K562 (cell line): ENCODE measurements around the gene SFXN3. TPM values are rescaled to one million over a fixed set of nuclear protein-coding genes. Genes with fewer than 3 reads are reported as not detected.

ENCODE experiments used
- ATAC-seq: fragments of 200-7000 bp; cut with Tn5 transposase; 3 replicates; pipeline ENCODE4 v1.9.1; 2020; ENCODE audit warnings: moderate library complexity
- BruUV-seq: library from RNA; stranded (reverse); fragments of 400-500 nt; replicated peaks from 2 replicates; lab custom pipeline; 2021; lab: Mats Ljungman, UMichigan
- CTCF ChIA-PET: fragments of 300-600 bp; formaldehyde crosslinking; extraction: SDS; loops from one replicate; lab custom pipeline; 2021; ENCODE audit warnings: low intra/inter-chr PET ratio; lab: Yijun Ruan, JAX
- POLR2A ChIA-PET: fragments of 300-600, 350-650 bp; sonication (Branson Sonifier 250); formaldehyde crosslinking; extraction: SDS; loops from one replicate; lab custom pipeline; 2021; ENCODE audit warnings: antibody characterized with exemption, inconsistent platforms; lab: Yijun Ruan, JAX
- DNase-seq, 4 experiments: peaks; one replicate each; pipeline versions ENCODE4 v3.0.0 to v3.0.0-alpha.2; 2011 to 2018; ENCODE audit warnings: low spot score in 3 of 4, mixed read lengths in 3 of 4; ENCODE audit errors: extremely low read depth in 1 of 4
- FAIRE-seq: peaks from 2 replicates; lab custom pipeline; 2011; peaks lifted over from hg19 to GRCh38; lab: Jason Lieb, UNC
- H2AFZ ChIP-seq: 2 replicates; pipeline ENCODE4 v1.6.0; 2011; ENCODE audit warnings: low read depth, low read length, control low read depth, inconsistent platforms
- H3K27ac ChIP-seq: fragments of 200-600 bp; 3 replicates; pipeline ENCODE4 v1.8.0; 2011; ENCODE audit warnings: low read depth, mild to moderate bottlenecking, control low read depth, inconsistent platforms, low read length, moderate library complexity, mixed read lengths; ENCODE audit errors: extremely low read depth
- H3K27me3 ChIP-seq, 2 experiments: fragments of 300-600 bp in 1 of 2; 2 replicates in 1 of 2; 3 replicates in 1 of 2; pipeline versions ENCODE4 v1.6.0 to v1.8.0; 2011; ENCODE audit warnings: inconsistent platforms in 2 of 2, low read length in 2 of 2, mild to moderate bottlenecking in 1 of 2, mixed read lengths in 1 of 2, moderate library complexity in 1 of 2; ENCODE audit not compliant: control insufficient read depth in 2 of 2, insufficient read depth in 2 of 2
- H3K36me3 ChIP-seq: fragments of 300-600 bp; 3 replicates; pipeline ENCODE4 v1.8.0; 2011; ENCODE audit warnings: mild to moderate bottlenecking, low read length, inconsistent platforms; ENCODE audit not compliant: control insufficient read depth, insufficient read depth
- H3K4me1 ChIP-seq, 2 experiments: fragments of 200-600 bp in 1 of 2; replicated peaks in 1 of 2; 2 replicates in 1 of 2; 3 replicates in 1 of 2; pipeline versions ENCODE4 v1.5.1 to v1.8.0; 2011; ENCODE audit warnings: inconsistent platforms in 2 of 2, low read length in 2 of 2, mild to moderate bottlenecking in 1 of 2, mixed read lengths in 1 of 2, moderate library complexity in 1 of 2; ENCODE audit not compliant: control insufficient read depth in 2 of 2, insufficient read depth in 2 of 2
- H3K4me2 ChIP-seq: 2 replicates; pipeline ENCODE4 v1.6.1; 2011; ENCODE audit warnings: low read length, control low read depth, inconsistent platforms, mixed read lengths; ENCODE audit not compliant: insufficient read depth
- H3K4me3 ChIP-seq: fragments of 200-600 bp; sonication (generic), shearing (Covaris generic); 2 replicates; pipeline ENCODE4 v1.5.1; 2016; ENCODE audit warnings: control low read depth, inconsistent platforms
- H3K79me2 ChIP-seq: fragments of 200-600 bp; 3 replicates; pipeline ENCODE4 v1.8.0; 2011; ENCODE audit warnings: low read length, inconsistent platforms; ENCODE audit not compliant: control insufficient read depth, insufficient read depth
- H3K9ac ChIP-seq, 2 experiments: 2 replicates each; pipeline versions ENCODE4 v1.6.0 to v1.6.1; 2011; ENCODE audit warnings: low read depth in 2 of 2, low read length in 2 of 2, control low read depth in 1 of 2, inconsistent platforms in 1 of 2, mild to moderate bottlenecking in 1 of 2, mixed read lengths in 1 of 2; ENCODE audit not compliant: insufficient read depth in 1 of 2
- H3K9me1 ChIP-seq: one replicate; pipeline ENCODE4 v1.6.0; 2011; ENCODE audit warnings: inconsistent platforms, mild to moderate bottlenecking, low read length, moderate library complexity; ENCODE audit not compliant: control insufficient read depth, insufficient read depth
- H3K9me3 ChIP-seq: replicated peaks from 2 replicates; pipeline ENCODE4 v1.5.1; 2011; ENCODE audit warnings: low read depth, low read length, inconsistent platforms; ENCODE audit not compliant: control insufficient read depth, insufficient read depth
- H4K20me1 ChIP-seq: replicated peaks from 2 replicates; pipeline ENCODE4 v1.6.1; 2011; ENCODE audit warnings: low read length, inconsistent platforms, mixed read lengths; ENCODE audit not compliant: control insufficient read depth, insufficient read depth
- BRF1 ChIP-seq: IDR thresholded peaks from 3 replicates; pipeline ENCODE4 v1.6.1; 2011; ENCODE audit warnings: borderline replicate concordance, mild to moderate bottlenecking; ENCODE audit not compliant: insufficient read length; ENCODE audit errors: extremely low read depth
- CEBPB ChIP-seq: fragments of 450-650 bp; IDR thresholded peaks from 2 replicates; pipeline ENCODE4 v1.6.1; 2016; ENCODE audit warnings: missing genetic modification characterization, missing compliant biosample characterization
- ELF2 ChIP-seq: fragments of 250-450 bp; sonication (Bioruptor Pico); IDR thresholded peaks from 2 replicates; pipeline ENCODE4 v1.5.0; 2021; ENCODE audit warnings: mild to moderate bottlenecking
- ETV1 ChIP-seq: fragments of 450-650 bp; conservative IDR thresholded peaks from 2 replicates; pipeline ENCODE4 v1.6.1; 2016; ENCODE audit warnings: missing genetic modification characterization, control low read depth, low read depth, missing compliant biosample characterization
- L3MBTL2 ChIP-seq: fragments of 450-650 bp; IDR thresholded peaks from 2 replicates; pipeline ENCODE4 v1.6.1; 2016; ENCODE audit warnings: mild to moderate bottlenecking, moderate library complexity
- NELFE ChIP-seq: IDR thresholded peaks from 2 replicates; pipeline ENCODE4 v1.6.1; 2011; ENCODE audit warnings: mild to moderate bottlenecking; ENCODE audit not compliant: insufficient read depth, insufficient read length
- NFXL1 ChIP-seq: fragments of 450-650 bp; formaldehyde crosslinking; IDR thresholded peaks from 2 replicates; pipeline ENCODE4 v1.4.0; 2021; ENCODE audit warnings: mild to moderate bottlenecking
- PHB2 ChIP-seq: fragments of 450-650 bp; IDR thresholded peaks from 2 replicates; pipeline ENCODE4 v1.6.1; 2017; ENCODE audit warnings: low read depth
- PML ChIP-seq: IDR thresholded peaks from 2 replicates; pipeline ENCODE4 v1.6.1; 2012; ENCODE audit warnings: low read length, inconsistent platforms
- RFX1 ChIP-seq: fragments of 450-650 bp; IDR thresholded peaks from 2 replicates; pipeline ENCODE4 v1.6.1; 2016; ENCODE audit warnings: mild to moderate bottlenecking, moderate library complexity
- RFX7 ChIP-seq: fragments of 250-450 bp; sonication (Bioruptor Pico); IDR thresholded peaks from 2 replicates; pipeline ENCODE4 v1.5.1; 2021; ENCODE audit warnings: mild to moderate bottlenecking
- SIX5 ChIP-seq, 2 experiments: IDR thresholded peaks; 2 replicates each; pipeline ENCODE4 v1.6.1; 2011; ENCODE audit warnings: low read length in 2 of 2, borderline replicate concordance in 1 of 2, low read depth in 1 of 2, mild to moderate bottlenecking in 1 of 2, moderate library complexity in 1 of 2; ENCODE audit not compliant: insufficient read depth in 1 of 2
- TSC22D4 ChIP-seq: fragments of 450-650 bp; IDR thresholded peaks from 2 replicates; pipeline ENCODE4 v1.6.1; 2016; ENCODE audit warnings: missing genetic modification characterization, missing biosample characterization, control low read depth
- ZEB2 ChIP-seq: fragments of 450-650 bp; IDR thresholded peaks from 2 replicates; pipeline ENCODE4 v1.6.1; 2016
- ZNF77 ChIP-seq: fragments of 250-450 bp; sonication (Bioruptor Pico); IDR thresholded peaks from 2 replicates; pipeline ENCODE4 v1.5.0; 2020
- WGBS: fragments of 100-300 bp; shearing (Covaris generic); methylation state at CpG from one replicate; pipeline ENCODE4 v1.1.6; 2016; ENCODE audit warnings: low coverage, mixed read lengths; ENCODE audit not compliant: insufficient coverage; ENCODE audit errors: missing lambda C conversion rate; 5-methylcytosine and 5-hydroxymethylcytosine counted together
- in situ Hi-C: fragments of 300-500 bp; cut with MboI; formaldehyde crosslinking; loops from 4 replicates; pipeline ENCODE4 v1.15.0; 2018; ENCODE audit warnings: inconsistent platforms, mixed read lengths
- intact Hi-C: fragments of 100-400 bp; cut with micrococcal nuclease; formaldehyde crosslinking; loops from 2 replicates; pipeline ENCODE4 v1.14.2; 2022
- polyA plus RNA-seq, 8 experiments: library from polyadenylated mRNA; depleted of rRNA in 4 of 8; stranded (reverse) in 5 of 8; unstranded in 3 of 8; fragments of >200 nt; fragmentation: Nextera tagmentation in 2 of 8; fragmentation: Illumina TruSeq in 1 of 8; extraction: Ambion mirVana in 2 of 8; extraction: Trizol in 1 of 8; gene quantifications; 2 replicates each; pipeline versions ENCODE4 v1.2.1 to v1.2.3, GENCODE V29; 2011 to 2014; ENCODE audit warnings: inconsistent platforms in 1 of 8, missing spikeins in 1 of 8
- total RNA-seq, 7 experiments: library from RNA; depleted of rRNA in 6 of 7; stranded (reverse); fragments of >200 nt in 6 of 7; fragmentation: Illumina TruSeq in 2 of 7; extraction: Trizol in 2 of 7; gene quantifications; 2 replicates each; pipeline versions ENCODE4 v1.2.1 to v1.2.3, GENCODE V29; 2011 to 2021; ENCODE audit warnings: low replicate concordance in 1 of 7
- TF ChIP-seq, protein P1 (sequence below): IDR thresholded peaks from 2 replicates; pipeline ENCODE4 v1.6.1; 2014; ENCODE audit warnings: antibody characterized with exemption
- TF ChIP-seq, protein P2 (sequence below): fragments of 450-650 bp; formaldehyde crosslinking; IDR thresholded peaks from 2 replicates; pipeline ENCODE4 v1.4.0; 2020; ENCODE audit warnings: mild to moderate bottlenecking, mixed read lengths
- TF ChIP-seq, protein P3 (sequence below): sonication (generic); formaldehyde crosslinking; IDR thresholded peaks from 2 replicates; pipeline ENCODE4 v1.8.0; 2022; ENCODE audit warnings: mild to moderate bottlenecking, missing genetic modification reagents

SFXN3 gene
- total and polyA plus RNA-seq, 9 of the 15 experiments (the other 6 are each of a cell fraction or from before 2014, with no cell fraction given), result 0.24 to 4.6 (median 0.86) TPM

DNA sequence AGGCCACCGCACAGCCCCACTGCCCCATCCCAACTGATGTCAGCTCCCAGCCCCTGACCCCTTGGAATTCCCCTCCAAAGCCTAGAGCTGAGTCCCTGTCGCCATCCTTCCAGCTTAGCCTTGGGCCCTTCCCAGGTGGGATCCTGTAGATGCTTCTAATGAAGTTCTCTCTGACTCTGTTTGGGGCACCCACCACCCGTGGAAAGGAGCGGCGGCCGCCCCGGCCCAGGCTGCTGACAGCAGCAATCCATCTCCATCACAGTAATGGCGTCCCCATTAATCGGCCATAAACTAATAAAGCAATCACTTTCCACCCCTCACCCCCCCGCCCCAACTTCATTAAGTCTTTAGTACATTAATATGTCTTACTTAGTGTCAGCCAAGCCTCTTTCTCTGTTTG is 56.3 kb downstream of the SFXN3 start:
- CTCF ChIA-PET, result no interaction called here
- Histone ChIP-seq H3K27ac (no peak overlapping the region), H4K20me1 (no peaks in the 10 kb centered on the region), H3K4me3 (no peak overlapping the region), H3K9me1 (no peaks in the 10 kb centered on the region), H3K9ac (no peak overlapping the region), H3K4me2 (no peak overlapping the region), H3K79me2 (no peaks in the 10 kb centered on the region), H3K27me3 (peaks cover 6 to 57% of the 10 kb centered on the region in 2 experiments; a peak in 4 of 5 replicates), H3K36me3 (no peaks in the 10 kb centered on the region), H2AFZ (no peak overlapping the region), H3K9me3 (no peaks in the 10 kb centered on the region), H3K4me1 (peaks cover 0 to 7% of the 10 kb centered on the region in 2 experiments; a peak in 1 of 5 replicates)
- BruUV-seq, result no TSS peak
- DNase-seq (no peak), FAIRE-seq (no peak), ATAC-seq (no peak)
- 0% methylated on average over 8 of the region's 10 CpGs for WGBS
- in situ Hi-C loops (no loop called here), intact Hi-C loops (no loop called here)
- TF ChIP-seq ZEB2 (no peak), ETV1 (tag) (no peak), L3MBTL2 (no peak), SIX5 (IDR thresholded peaks at IDR 0.05; ENCODE audit: borderline replicate concordance in 1 of 2, insufficient read depth in 1 of 2, low read depth in 1 of 2, low read length in 2 of 2) (no peak), PML (no peak), BRF1 (no peak), NELFE (no peak), NFXL1 (CRISPR knock-in tag) (no peak), PHB2 (no peak), RFX7 (CRISPR knock-in tag) (no peak), ZNF77 (CRISPR knock-in tag) (no peak), RFX1 (no peak), CEBPB (tag) (no peak), ELF2 (CRISPR knock-in tag) (no peak), TSC22D4 (tag) (no peak)
- TF ChIP-seq, protein P1, sequence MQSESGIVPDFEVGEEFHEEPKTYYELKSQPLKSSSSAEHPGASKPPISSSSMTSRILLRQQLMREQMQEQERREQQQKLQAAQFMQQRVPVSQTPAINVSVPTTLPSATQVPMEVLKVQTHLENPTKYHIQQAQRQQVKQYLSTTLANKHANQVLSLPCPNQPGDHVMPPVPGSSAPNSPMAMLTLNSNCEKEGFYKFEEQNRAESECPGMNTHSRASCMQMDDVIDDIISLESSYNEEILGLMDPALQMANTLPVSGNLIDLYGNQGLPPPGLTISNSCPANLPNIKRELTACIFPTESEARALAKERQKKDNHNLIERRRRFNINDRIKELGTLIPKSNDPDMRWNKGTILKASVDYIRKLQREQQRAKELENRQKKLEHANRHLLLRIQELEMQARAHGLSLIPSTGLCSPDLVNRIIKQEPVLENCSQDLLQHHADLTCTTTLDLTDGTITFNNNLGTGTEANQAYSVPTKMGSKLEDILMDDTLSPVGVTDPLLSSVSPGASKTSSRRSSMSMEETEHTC, result no peak
- TF ChIP-seq, protein P2, sequence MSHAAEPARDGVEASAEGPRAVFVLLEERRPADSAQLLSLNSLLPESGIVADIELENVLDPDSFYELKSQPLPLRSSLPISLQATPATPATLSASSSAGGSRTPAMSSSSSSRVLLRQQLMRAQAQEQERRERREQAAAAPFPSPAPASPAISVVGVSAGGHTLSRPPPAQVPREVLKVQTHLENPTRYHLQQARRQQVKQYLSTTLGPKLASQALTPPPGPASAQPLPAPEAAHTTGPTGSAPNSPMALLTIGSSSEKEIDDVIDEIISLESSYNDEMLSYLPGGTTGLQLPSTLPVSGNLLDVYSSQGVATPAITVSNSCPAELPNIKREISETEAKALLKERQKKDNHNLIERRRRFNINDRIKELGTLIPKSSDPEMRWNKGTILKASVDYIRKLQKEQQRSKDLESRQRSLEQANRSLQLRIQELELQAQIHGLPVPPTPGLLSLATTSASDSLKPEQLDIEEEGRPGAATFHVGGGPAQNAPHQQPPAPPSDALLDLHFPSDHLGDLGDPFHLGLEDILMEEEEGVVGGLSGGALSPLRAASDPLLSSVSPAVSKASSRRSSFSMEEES, result no peak
- TF ChIP-seq, protein P3, sequence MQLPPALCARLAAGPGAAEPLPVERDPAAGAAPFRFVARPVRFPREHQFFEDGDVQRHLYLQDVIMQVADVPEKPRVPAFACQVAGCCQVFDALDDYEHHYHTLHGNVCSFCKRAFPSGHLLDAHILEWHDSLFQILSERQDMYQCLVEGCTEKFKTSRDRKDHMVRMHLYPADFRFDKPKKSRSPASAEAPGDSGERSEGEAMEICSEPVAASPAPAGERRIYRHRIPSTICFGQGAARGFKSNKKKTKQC, result no peak
- POLR2A ChIA-PET, result interaction anchor here (0.7 kb wide), 1 partner anchor 30 kb away, joined by 4 read pairs; no protein-coding TSS in a partner anchor
